GM21447 (cell line): ENCODE measurements around the gene KBTBD8.

Experiments used
- ATAC-seq: cut with Tn5 transposase; IDR thresholded peaks from one replicate; pipeline ENCODE4 v1.9.1; 2021; ENCODE audit not compliant: unreplicated experiment

Gene KBTBD8

DNA sequence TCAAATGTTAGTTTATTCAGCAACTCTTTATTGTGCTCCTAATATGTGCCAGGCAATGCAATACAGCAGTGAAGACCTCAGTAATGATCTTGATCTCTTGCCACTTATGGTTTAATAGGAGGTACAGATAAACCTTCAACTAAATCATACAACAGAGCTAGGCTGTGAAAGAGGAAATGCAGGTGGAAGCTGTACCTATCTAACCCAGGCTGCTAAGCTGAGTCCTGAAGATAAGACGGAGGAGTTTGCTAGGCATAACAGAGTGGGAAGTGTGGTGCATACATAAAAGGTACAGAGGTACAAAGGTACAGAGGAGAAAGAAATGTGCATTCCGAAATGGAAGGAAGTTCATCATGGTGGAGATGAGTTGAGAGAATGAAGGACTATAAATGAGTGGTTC is 35.0 kb downstream of the KBTBD8 start:
- no peak for ATAC-seq

DNA sequence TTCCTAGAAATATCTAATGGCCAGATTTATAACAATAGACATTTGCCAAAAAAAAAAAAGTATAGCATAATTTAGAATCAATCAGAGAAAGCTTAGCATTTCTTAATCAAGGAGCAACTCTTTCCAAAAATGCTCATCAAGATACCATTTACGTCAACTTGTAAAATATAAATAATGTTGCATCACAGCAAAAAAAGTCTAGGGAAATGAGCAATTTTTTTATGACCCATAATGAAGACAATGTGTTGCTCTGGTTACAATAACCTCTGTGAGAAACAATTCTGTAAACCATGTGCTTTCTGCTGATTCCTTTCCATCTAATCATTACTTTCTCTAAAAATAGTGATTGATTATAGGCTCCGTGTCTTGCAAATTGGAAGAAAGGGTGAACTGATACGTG is 36.3 kb downstream of the KBTBD8 start:
- ATAC-seq: no peak

DNA sequence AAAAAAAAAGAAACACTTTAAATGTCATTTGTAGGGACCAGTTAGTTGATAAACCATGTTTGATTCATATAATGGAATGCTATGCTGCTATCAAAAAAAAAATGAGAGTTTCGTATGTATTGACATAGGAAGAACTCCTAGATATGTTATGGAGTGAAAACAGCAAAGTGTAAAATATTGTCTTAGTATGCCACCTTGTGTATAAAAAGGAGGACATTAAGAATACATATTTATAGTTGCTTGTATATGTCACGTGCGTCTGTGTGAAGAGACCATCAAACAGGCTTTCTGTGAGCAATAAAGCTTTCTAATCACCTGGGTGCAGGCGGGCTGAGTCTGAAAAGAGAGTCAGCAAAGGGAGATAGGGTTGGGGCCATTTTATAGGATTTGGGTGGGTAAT is 39.5 kb downstream of the KBTBD8 start:
- ATAC-seq: no peak

DNA sequence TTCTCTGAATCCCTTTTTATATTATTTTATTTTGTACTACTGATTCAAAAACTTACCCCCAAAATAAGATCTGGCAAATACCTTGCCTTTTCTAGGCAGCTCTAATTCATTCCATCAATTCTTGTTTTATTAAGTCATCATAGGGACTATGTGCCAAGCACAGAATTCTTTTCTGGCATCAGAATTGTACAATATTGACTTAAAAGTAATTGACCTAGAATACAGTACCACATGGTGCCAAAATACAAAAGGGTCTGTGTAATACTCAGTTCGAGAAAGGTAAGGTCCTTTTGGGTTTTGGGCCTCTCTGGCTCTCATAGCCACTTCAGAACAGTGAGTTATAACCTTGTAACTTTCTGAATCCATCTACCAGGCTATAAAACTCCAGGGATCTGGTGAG is 46.2 kb downstream of the KBTBD8 start:
- no peak for ATAC-seq

DNA sequence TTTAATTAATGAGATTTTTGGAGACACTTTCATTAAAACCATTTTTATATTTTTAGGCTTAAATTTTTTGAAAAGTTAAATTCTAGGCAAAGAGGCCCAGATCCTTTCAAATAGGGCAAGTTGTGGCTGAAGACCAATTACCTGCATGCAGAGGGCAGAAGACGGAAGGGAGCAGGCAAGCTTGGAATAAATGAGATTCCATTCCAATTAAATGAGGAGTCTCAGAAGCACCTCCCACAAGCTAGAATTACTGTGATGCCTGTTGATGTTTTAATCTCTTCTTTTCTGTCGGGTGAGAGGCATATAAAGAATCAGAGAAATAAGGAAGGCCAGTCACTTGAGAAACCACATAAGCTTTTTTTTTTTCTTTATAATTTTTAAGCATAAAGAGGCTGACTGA is 46.8 kb downstream of the KBTBD8 start:
- ATAC-seq: no peak

DNA sequence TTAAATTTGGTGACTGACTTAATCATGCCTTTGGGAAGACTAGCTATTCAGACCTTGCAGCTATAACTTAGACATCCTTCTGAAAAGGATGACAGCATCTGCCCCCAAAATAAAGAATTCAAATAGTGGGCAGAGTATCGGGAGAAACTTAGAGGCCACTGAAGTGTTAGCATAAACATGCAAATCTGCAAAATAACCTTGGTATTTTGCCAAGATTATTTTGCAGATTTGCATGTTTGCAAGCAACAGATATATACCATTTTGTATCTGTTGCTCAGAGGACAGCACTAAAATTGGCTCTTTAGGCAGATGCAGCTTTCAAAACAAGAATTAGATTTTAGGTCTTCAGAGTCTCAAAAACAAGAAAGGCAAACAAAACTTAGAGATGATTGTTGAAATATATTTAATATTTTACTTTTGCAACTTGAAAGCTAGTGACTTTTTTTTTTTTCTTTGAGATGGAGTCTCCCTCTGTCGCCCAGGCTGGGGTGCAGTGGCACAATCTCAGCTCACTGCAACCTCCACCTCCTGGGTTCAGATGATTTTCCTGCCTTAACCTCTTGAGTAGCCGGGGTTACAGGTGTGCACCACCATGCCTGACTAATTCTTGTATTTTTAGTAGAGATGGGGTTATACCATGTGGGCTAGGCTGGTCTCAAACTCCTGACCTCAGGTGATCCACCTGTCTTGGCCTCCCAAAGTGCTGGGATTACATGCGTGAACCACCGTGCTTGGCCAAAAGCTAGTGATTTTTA is 47.8 kb downstream of the KBTBD8 start:
- no peak for ATAC-seq

DNA sequence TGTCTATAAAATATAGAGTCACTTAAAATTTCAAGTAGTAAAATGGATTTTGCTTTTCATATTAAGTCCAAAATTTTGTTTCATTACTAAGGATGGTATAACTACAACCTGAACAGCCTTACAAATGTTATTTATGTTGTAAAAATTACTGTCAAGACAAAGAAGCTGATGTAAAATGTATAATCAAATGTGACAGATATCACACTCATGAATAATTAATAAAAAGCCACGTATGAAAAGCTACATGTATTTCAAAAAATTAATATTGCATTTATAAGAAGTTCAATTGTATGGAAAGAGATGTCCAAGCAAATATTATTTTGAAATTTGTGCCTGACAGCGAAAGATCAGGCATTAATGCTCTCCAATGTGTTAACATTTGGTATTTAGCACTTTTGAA is 48.9 kb downstream of the KBTBD8 start:
- no peak for ATAC-seq

DNA sequence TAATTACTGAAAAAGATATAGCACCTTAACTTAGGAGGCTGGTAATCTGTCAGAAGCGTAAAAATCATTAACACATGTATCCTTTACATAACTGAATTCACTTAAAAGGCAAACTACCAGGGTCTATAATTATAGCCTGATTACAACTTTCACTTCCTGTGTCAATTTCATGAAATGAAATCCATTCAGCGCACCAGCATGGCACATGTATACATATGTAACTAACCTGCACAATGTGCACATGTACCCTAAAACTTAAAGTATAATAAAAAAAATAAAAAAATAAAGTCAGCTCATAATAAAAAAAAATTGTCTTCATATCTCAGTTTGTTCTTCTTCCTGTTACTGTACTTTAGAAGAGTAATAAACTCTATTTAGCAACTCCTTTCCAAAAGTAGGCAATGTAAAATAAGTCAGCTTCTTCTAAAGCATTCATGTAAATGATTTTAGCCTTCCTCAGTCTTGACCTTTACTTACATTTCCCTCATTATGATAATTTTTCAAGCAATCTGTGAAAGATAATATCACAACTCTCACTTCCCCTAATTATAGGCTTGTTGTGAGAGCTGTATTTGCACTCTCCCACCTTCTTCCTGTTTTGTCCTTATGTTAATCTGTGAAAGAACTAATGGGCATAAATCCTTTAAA is 50.1 kb downstream of the KBTBD8 start:
- ATAC-seq: peak; percentile 96

DNA sequence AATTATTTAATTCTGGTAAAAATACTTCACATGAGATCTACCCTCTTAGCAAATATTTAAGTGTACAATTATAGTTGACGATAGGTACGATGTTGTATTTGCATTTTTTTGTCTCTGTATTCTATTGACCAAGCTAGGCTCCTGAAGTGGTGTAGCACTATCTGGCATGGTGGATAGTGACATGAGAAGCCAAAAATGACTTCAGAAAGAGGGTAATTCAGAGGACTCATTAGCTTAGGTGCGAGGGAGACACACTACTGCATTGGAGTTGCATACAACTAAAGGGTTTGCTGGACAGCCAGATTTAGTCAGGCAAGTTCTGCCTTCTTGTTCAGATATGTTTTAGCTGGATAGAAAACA is 50.6 kb downstream of the KBTBD8 start:
- peak; percentile 44 for ATAC-seq

DNA sequence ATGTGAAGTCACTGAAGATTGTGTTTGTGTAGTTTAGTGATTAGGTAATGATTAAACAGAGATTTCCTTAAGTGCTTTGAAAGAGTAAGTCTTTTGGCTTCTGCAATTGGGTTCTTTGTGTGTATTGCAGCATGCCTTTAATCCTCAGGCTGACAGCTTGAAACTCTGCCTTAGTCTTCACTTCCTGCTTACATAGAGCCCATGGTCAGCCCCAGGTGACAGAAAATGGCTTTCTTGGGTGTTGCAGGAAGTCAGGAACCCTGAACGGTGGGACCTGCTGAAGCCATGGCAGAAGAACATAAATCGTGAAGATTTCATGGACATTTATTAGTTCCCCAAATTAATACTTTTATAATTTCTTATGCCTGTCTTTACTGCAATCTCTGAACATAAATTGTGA is 61.3 kb downstream of the KBTBD8 start:
- no peak for ATAC-seq
